Activated T-cell treated with anti-CD3 and anti-CD28 coated beads for 48 hours (primary cell): Measurements from ENCODE around the gene MORC2.

Experiments
- DNase-seq: peaks from one replicate; pipeline ENCODE4 v3.0.0-alpha.2; 2020; ENCODE audit warnings: low read depth

Gene MORC2

GRCh38 chr22:30968015-30968923 is at the start of gene MORC2:
MORC2 (minus strand) TSS chr22:30968774; CDS start chr22:30967889, 885 bp downstream.
- DNase-seq: no peak

- DNase-seq: no peak
Observed at GRCh38 chr22:31005535-31005934, 37.0 kb upstream of the MORC2 start.

GRCh38 chr22:31001124-31001770 is 32.7 kb upstream of the MORC2 start:
- no peak for DNase-seq

GRCh38 chr22:30998329-30998728 is 29.8 kb upstream of the MORC2 start:
- DNase-seq: no peak

GRCh38 chr22:30996462-30996861 is 27.9 kb upstream of the MORC2 start:
- DNase-seq: no peak

DNA sequence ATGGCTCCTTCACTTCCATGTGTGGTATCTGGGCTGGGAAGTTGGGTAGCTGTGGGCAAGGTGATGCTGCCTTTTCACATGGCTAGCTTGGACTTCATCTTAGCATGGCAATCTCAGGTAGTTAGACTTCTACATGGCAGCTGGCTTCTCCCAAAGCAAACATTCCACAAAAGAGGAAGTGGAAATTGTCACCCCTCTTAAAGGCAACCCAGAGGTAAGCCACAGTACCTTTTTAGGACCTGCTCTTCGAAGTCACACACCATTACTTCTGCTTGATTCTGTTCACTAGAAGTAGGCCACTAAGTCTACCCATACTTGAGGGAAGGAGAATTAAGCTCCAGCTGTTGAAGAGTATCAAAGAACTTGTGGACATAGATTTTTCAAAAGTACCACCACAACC is 26.4 kb upstream of the MORC2 start:
- no peak for DNase-seq

DNA sequence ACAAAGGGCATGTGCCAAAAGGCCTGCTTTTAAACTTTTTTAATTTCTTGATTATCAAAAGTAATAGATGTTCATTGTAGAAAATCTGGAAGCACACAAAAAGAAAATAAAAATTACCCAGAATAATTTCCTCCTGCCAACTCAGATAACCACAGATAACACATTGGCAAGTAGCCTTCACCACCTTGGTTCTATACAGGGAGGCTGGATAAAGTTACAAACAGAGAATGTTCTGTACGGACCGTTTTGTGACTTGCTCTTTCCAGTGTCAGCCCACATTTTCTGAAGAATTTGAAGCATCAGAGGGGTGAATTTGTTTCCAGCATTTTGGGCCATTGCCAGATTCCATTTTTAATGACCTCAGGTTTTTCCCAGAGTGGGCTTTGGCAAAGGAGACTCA is 24.0 kb upstream of the MORC2 start:
- DNase-seq: no peak

- no peak for DNase-seq
Observed at GRCh38 chr22:30990690-30991089, 22.1 kb upstream of the MORC2 start.

DNA sequence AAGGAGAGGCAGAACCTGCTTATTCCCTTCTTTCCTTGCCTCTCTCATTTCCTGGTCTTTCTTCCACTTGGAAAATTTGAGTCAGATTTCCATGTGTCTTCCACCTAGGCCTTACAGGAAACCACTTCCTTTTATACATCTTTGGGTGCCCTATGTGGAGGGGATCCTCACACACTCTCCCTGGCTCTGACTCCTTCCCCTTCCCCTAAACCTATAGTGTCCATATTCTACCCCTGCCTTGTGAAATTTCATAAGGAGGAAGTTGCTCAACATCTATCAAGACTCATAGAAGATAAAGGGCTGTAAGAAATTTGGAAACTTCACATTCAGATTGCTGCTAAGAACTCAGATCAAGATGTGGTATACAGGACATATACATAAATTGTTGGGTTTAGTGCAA is 20.9 kb upstream of the MORC2 start:
- DNase-seq: no peak

DNA sequence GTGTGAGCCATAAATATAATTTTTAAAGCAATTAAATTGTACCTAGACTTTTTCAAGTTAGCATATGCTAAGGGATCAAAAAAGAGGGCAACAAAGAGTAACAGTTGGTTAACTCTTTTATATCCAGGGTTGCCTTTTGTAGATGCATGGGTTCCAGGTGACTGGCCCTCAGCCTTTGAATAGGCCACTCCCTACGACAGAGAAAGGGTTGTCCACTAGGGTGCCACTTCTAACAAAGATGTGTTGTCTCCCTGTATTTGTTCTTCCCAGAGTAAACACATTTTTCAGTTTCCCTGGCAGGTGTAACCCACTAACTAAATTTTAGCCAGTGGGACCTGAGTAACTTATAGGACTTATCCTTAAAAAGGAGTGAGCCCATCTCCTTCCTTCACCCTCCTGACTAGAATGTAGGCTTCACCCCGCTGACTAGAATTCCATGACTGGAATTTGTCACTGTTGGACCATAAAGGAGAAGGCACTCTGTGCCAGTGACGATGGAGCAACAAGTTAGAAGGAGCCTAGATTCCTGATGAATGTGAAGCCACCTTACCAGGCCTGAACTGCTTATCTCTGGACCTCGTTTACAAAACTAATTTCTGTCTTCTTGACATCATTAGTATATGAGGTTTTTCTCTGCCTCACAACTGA is 17.1 kb upstream of the MORC2 start:
- no peak for DNase-seq

- no peak for DNase-seq
Observed at GRCh38 chr22:30984317-30984716, 15.7 kb upstream of the MORC2 start.

DNA sequence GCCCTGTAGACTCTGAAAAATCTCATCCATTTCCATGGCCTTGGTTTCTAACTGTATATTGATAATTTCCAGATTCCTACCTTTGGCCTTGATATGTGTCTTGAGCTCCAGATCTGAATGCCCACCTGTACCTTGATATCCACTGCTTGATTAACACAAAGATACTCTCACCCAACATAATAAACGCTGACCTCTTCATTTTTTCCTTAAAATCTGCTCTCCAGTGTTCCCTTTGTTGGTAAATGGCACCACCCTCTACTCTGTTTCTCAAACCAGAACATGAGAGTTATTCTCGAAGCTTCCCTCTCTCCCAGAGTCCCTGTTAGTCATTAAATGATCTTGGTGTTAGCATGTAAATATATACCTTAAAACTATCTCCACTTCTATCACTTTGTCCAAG is 13.9 kb upstream of the MORC2 start:
- DNase-seq: no peak

- no peak for DNase-seq
Observed at GRCh38 chr22:30979932-30980331, 11.4 kb upstream of the MORC2 start.

GRCh38 chr22:30978304-30978962 is 9.9 kb upstream of the MORC2 start:
- no peak for DNase-seq

DNA sequence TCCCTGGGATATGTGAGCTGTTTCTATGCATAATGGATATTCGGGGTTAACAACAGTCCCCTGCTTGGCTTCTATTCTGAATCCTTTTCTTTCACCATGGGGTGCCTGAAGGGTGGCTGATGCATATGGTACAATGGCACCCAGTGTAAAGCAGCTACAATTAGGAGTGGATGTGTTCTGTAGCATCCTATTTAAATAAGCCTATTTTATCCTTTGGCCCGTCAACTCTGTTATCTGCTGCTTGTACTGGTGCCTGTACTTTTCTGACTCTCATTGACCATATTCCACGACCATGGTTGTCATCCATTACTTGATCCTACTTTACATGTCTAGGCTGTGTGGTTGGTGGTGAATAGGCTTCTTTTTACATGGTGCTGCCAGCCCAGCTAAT is 1.8 kb upstream of the MORC2 start:
- DNase-seq: no peak

GRCh38 chr22:30969532-30970355 is 1.2 kb upstream of the MORC2 start:
- no peak for DNase-seq

GRCh38 chr22:30968924-30969531 is 454 bp upstream of the MORC2 start, which contains the start of gene TUG1:
TUG1 (plus strand) TSS chr22:30969265.
- DNase-seq: peak; percentile 96

GRCh38 chr22:30964858-30965257 is 3.7 kb downstream of the MORC2 start:
- no peak for DNase-seq

DNA sequence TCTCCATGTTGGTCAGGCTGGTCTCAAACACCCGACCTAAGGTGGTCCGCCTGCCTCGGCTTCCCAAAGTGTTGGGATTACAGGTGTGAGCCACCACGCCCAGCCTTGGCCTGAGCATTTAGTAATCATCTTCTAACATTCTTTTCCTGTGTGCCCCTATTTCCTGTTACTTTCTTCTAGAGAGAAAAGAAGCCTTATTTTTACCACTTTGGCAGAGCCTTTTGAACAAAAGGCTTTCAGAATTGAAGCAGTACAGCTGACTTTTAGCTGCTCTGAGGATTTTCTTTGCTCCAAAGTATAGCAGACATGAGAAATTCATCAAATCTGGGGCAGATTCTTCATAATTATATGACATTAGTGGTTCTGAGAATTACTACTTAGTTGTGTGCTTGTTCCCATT is 13.4 kb downstream of the MORC2 start:
- DNase-seq: no peak

GRCh38 chr22:30953206-30953605 is 15.4 kb downstream of the MORC2 start:
- no peak for DNase-seq
